ENCODE data around the gene NOTCH1.

Gene NOTCH1

GRCh38 chr9:136544964-136545691, 720 bp downstream of the NOTCH1 start:
- H2AFZ ChIP-seq (ENCODE audit: low read length), result peak overlapping the region; percentile 65
- H3K9me3 ChIP-seq (replicated peaks; ENCODE audit: insufficient read depth, low read length), result no peaks in the 10 kb centered on the region
- no peaks in the 10 kb centered on the region for H3K9me2 ChIP-seq (replicated peaks; ENCODE audit: insufficient read depth, low read length)
- H4K20me1 ChIP-seq (ENCODE audit: insufficient read depth, low read length), result peaks cover 3% of the 10 kb centered on the region; the same call in 1 of the 2 replicates
- peaks cover 16% of the 10 kb centered on the region for H3K4me1 ChIP-seq (ENCODE audit: low read length)
- peaks cover 51% of the 10 kb centered on the region for H3K79me2 ChIP-seq (ENCODE audit: low read length)
- H3K27ac ChIP-seq (ENCODE audit: low read length), result peak overlapping the region; percentile 67; the same call in 1 of the 2 replicates
- TF ChIP-seq CTCF (IDR thresholded peaks at IDR 0.05; ENCODE audit: low read length) (no peak), EZH2phosphoT487 (IDR thresholded peaks at IDR 0.05; ENCODE audit: low read length) (no peak), EZH2 (optimal IDR thresholded peaks at IDR 0.05; ENCODE audit: low read depth, low read length) (no peak)
- H3K9ac ChIP-seq (ENCODE audit: low read length), result peak overlapping the region; percentile 84
- H3K4me3 ChIP-seq (ENCODE audit: low read length), result peak overlapping the region; percentile 80
- H3F3A ChIP-seq (ENCODE audit: insufficient read depth, low read length), result peaks cover 19% of the 10 kb centered on the region
- H3K36me3 ChIP-seq (replicated peaks; ENCODE audit: insufficient read depth, low read length), result no peaks in the 10 kb centered on the region
- peak; percentile 48 for DNase-seq
- no peaks in the 10 kb centered on the region for H3K27me3 ChIP-seq (replicated peaks; ENCODE audit: insufficient read depth, low read length)
- H3K4me2 ChIP-seq (ENCODE audit: low read depth, low read length), result peak overlapping the region; percentile 81

- H3K27ac ChIP-seq (ENCODE audit: low read length), result peak overlapping the region; percentile 67; the same call in 1 of the 2 replicates
- H3K4me2 ChIP-seq (ENCODE audit: low read depth, low read length), result peak overlapping the region; percentile 81
- H3K4me1 ChIP-seq (ENCODE audit: low read length), result peaks cover 19% of the 10 kb centered on the region
- H3K79me2 ChIP-seq (ENCODE audit: low read length), result peaks cover 53% of the 10 kb centered on the region
- peaks cover 24% of the 10 kb centered on the region for H3F3A ChIP-seq (ENCODE audit: insufficient read depth, low read length)
- H3K9ac ChIP-seq (ENCODE audit: low read length), result peak overlapping the region; percentile 84; the same call in 1 of the 2 replicates
- DNase-seq, result peak; percentile 30
- H2AFZ ChIP-seq (ENCODE audit: low read length), result no peak overlapping the region
- no peaks in the 10 kb centered on the region for H3K36me3 ChIP-seq (replicated peaks; ENCODE audit: insufficient read depth, low read length)
- H3K4me3 ChIP-seq (ENCODE audit: low read length), result peak overlapping the region; percentile 80
- TF ChIP-seq EZH2phosphoT487 (IDR thresholded peaks at IDR 0.05; ENCODE audit: low read length), result no peak
- TF ChIP-seq CTCF (IDR thresholded peaks at IDR 0.05; ENCODE audit: low read length), result no peak
- peaks cover 3% of the 10 kb centered on the region; the same call in 1 of the 2 replicates for H4K20me1 ChIP-seq (ENCODE audit: insufficient read depth, low read length)
- no peaks in the 10 kb centered on the region for H3K9me2 ChIP-seq (replicated peaks; ENCODE audit: insufficient read depth, low read length)
- no peaks in the 10 kb centered on the region for H3K9me3 ChIP-seq (replicated peaks; ENCODE audit: insufficient read depth, low read length)
- H3K27me3 ChIP-seq (replicated peaks; ENCODE audit: insufficient read depth, low read length), result no peaks in the 10 kb centered on the region
Measured at GRCh38 chr9:136544548-136544963, 1.3 kb downstream of the NOTCH1 start.

GRCh38 chr9:136543830-136544547, 1.9 kb downstream of the NOTCH1 start:
- Histone ChIP-seq H3K4me1 (ENCODE audit: low read length) (peaks cover 24% of the 10 kb centered on the region), H3F3A (ENCODE audit: insufficient read depth, low read length) (peaks cover 30% of the 10 kb centered on the region), H3K36me3 (replicated peaks; ENCODE audit: insufficient read depth, low read length) (no peaks in the 10 kb centered on the region), H3K4me3 (ENCODE audit: low read length) (peak overlapping the region; percentile 80), H3K27me3 (replicated peaks; ENCODE audit: insufficient read depth, low read length) (no peaks in the 10 kb centered on the region), H4K20me1 (ENCODE audit: insufficient read depth, low read length) (peaks cover 3% of the 10 kb centered on the region; the same call in 1 of the 2 replicates), H3K79me2 (ENCODE audit: low read length) (peaks cover 53% of the 10 kb centered on the region), H3K9me2 (replicated peaks; ENCODE audit: insufficient read depth, low read length) (no peaks in the 10 kb centered on the region), H2AFZ (ENCODE audit: low read length) (no peak overlapping the region), H3K9ac (ENCODE audit: low read length) (peak overlapping the region; percentile 84; the same call in 1 of the 2 replicates), H3K4me2 (ENCODE audit: low read depth, low read length) (peak overlapping the region; percentile 81), H3K9me3 (replicated peaks; ENCODE audit: insufficient read depth, low read length) (no peaks in the 10 kb centered on the region), H3K27ac (ENCODE audit: low read length) (no peak overlapping the region)
- no peak for DNase-seq
- TF ChIP-seq EZH2phosphoT487 (IDR thresholded peaks at IDR 0.05; ENCODE audit: low read length) (no peak), EZH2 (optimal IDR thresholded peaks at IDR 0.05; ENCODE audit: low read depth, low read length) (no peak), CTCF (IDR thresholded peaks at IDR 0.05; ENCODE audit: low read length) (no peak)
